Stimulated activated CD4-positive, alpha-beta T cell treated with anti-CD3 and anti-CD28 coated beads, Interleukin-4, amount 100 ng/mL, for 4 hours (primary cell): ENCODE data around the gene REEP2.
"Not testable (repeated sequence)": the region's sequence is repeated elsewhere in the genome, so short reads cannot be mapped to it uniquely, and the experiment has no call there.

Experiments
- DNase-seq, 2 experiments: peaks; one replicate each; pipeline ENCODE4 v3.0.0-alpha.2; 2020

Gene REEP2

DNA sequence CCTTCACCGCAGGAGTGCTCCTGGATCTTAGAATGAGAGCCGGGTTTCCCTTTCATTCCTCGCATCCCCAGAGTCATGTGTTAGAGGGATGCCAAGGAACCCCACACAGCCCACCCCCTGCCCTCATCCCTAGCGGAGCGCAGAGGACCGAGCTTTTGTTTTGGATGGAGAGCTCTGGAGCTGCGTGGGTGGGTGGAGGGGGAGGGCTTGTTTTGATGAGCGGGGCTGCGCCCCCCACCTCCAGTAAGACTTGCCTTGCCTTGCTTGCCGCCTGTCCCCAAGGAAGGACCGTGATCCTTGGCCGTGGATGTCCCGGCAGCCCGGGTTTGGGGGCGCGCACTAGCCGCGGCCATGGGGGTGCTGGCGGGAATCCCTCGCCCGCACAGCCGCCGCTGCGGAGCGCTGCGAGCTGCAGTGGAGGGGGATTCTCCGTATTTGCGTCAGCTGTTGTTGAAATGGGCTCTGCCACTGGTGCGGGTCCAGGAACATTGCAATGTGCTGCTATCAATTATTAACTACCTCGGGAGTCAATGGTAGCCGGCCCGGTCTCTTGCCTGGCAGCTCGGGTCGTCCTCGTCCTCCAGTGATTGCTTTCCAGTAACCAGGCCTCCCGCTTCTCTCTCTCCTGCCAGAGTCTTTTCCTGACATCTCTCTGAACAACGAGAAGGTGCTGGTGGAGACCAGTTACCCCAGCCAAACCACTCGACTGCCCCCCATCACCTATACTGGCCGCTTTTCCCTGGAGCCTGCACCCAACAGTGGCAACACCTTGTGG is 27.5 kb downstream of the REEP2 start:
- peak in 1 of 2 experiments; percentile 38 for DNase-seq

- peak in 1 of 2 experiments; percentile 22 for DNase-seq
Measured at GRCh38 chr5:138466900-138467710, 28.2 kb downstream of the REEP2 start.

GRCh38 chr5:138467711-138468132 is 28.9 kb downstream of the REEP2 start:
- DNase-seq: peak in 1 of 2 experiments; percentile 23

GRCh38 chr5:138468133-138468965 is 29.5 kb downstream of the REEP2 start:
- no peak for DNase-seq

DNA sequence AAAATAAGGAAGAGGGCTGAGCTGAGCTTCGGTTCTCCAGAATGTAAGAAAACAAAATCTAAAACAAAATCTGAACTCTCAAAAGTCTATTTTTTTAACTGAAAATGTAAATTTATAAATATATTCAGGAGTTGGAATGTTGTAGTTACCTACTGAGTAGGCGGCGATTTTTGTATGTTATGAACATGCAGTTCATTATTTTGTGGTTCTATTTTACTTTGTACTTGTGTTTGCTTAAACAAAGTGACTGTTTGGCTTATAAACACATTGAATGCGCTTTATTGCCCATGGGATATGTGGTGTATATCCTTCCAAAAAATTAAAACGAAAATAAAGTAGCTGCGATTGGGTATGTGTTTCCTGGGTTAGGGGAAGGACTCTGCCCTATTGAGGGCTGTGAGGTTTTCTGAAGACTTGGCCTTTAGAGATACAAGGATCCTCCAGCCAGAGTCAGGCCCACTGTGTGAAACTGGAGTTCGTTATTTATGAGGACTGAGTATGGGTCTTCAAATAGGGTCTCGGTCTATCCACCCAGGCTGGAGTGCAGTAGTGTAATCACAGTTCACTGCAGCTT is 30.2 kb downstream of the REEP2 start:
- DNase-seq: no peak

DNA sequence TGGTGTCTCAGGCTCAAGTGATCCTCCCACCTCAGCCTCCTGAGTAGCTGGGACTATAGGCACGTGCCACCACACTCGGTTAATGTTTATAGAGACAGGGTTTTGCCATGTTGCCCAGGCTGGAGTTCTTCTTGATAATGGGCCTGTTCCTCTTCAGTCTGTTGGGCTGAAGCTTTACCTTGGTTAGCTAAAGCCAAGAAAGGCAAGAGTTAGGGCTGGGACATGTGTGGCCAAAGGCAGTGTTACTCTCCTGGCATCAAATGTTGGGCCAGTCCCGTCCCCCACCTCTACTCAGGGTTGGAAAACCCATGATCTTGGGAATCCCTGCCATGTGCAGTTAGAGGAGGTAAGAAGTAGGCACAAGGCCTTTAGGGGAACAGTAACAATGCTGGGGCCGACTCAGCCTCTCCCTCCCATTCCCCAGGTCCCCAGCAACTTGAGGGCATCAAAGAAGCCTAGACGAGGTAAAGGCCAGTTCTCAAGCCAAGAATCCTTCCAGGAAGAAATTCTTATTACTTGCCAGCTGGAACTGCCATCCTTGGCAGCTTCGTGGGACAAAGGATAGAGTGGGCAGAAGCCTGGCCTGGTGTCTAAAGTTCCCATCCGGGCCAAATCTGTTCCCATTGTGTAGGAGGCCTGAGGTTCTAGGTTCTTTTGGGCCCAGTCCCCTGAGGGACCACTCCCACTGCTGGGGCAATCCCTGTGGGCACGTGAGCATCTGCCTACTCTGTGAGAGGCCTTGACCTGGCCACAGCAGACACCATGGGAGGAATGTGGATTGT is 30.9 kb downstream of the REEP2 start:
- peak in 1 of 2 experiments; percentile 40 for DNase-seq

- DNase-seq: no peak
Measured at GRCh38 chr5:138470322-138471051, 31.6 kb downstream of the REEP2 start.

- no peak for DNase-seq
Measured at GRCh38 chr5:138471052-138471361, 32.1 kb downstream of the REEP2 start.

DNA sequence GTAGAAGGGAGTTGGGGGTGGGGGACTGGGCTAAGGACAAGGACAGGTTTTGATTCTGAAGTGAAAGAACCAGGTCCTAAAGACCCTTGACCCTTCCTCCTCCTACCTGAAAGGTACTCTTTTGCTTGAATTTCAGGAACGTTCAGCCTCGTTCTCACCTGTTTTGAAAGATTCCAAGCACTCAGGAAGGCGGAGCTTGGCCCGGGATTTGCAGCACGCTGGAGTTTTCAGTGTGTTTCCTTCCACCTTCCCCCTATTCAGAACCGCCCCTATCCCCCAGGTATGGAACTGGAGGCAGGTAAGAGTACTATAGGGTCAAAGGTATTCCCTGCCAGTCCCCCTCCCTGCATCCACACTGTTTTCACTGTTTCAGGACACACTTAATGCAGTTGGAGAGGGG is 33.5 kb downstream of the REEP2 start:
- no peak for DNase-seq

DNA sequence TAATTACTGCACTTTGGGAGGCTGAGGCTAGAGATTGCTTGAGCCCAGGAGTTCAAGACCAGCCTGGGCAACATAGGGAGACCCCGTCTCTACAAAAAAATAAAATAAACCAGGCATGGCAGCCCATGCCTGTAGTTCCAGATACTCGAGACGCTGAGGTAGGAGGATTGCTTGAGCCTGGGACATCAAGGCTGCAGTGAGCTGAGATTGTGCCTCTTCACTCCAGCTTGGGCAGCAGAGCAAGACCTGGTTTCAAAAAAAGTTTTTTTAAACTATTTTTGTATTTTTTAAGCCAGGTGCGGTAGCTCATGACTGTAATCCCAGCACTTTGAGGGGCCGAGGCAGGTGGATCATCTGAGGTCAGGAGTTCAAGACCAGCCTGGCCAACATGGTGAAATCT is 34.3 kb downstream of the REEP2 start:
- not testable (repeated sequence) for DNase-seq

DNA sequence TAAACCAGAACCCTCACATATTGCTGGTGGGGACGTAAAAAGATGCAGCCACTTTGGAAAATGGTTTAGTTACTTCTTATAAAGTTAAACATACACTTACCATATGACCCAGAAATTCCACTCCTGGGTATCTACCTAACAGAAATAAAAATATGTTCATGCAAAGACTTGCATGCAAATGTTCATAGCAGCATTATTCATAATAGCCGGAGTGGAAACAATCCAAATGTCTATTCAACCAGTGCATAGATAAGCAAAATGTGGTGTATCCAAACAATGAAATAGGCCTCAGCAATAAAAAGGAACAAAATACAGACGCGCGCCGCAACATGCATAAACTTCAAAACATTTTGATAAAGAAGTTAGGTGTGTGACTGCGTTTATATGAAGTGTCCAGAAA is 38.1 kb downstream of the REEP2 start:
- no peak for DNase-seq

DNA sequence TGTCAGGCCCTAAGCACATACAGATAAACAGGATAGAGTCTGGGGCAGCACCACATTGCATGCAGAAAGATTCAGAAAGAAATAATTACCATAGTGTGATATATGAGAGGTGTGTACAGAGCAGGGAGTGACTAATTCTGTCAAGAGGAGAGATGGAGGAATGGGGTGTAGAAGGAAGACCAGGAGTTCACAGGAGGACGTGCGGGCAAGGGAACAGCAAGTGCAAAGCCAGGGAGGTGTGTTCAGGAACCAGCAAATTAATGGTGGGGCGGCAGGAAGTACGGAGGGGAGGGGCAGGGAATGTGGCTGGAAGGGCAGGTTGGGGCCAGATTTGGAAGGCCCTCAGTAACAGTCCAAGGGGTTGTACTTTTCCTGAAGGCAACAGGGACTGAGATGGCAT is 43.8 kb downstream of the REEP2 start:
- DNase-seq: no peak

- DNase-seq: no peak
Measured at GRCh38 chr5:138488481-138488945, 49.7 kb downstream of the REEP2 start.

DNA sequence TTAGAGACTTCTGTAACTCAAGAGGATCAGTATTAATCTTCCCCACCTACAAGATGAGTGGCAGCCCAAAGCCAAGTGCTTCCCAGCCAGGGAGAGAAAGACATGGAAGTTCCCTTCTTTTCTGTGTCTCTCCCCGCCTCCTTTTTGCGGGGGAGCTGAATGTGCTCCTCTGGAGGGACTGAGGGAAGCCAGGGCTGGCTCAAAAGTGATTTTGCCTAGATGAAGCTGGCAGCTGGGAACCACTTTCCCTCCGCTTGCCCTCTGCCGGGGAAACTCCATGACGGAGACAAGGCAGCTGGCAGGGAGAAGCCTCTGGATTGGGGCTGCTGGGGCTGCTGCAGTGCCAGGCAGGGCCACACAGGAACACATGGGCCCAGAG is 50.8 kb downstream of the REEP2 start:
- DNase-seq: no peak

- DNase-seq: no peak
Measured at GRCh38 chr5:138490648-138491283, 51.9 kb downstream of the REEP2 start.

GRCh38 chr5:138491284-138491648 is 52.4 kb downstream of the REEP2 start:
- no peak for DNase-seq

DNA sequence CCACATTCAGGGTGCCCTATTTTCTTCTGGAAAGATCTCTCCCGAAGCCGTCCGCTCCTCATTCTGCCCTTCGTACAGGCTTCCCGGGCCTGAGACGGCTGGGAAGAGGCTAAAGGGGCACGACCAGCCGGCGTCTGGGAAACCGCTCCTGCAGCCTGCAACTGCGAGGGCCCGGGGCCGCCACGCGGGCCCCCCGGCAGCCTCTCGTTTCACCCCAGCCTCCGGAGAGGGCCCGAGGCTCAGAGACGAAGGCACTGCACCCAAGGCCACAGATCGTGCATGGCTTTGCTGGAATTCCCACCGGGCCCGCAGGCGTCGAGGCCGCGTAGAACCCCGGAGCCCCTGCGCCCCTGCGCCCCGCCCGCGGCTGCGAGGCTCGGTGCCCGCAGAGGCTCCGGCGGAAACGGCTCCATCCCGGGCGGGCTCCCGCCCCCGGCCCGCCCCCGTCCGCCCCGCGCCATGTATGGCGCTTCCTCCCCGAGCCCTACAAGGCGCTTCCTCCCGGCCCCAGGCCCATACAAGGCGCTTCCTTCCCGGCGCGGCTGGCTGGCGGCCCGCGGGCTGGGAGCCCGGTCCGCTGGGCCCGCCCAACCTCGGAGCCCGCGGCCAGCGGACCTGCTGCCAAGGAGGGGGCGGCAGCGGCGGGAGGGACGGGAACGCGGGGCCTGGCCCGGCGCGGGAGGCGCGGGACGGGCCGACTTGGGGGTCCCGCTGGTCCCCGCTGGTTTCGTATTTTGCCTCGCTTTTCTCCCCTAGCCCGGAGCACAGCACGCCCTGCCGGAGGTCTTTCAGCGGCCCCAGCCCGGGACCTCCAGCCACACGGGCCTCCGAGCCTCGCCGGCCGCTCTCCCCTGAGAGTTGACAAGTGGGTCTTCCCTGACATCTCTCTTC is 53.1 kb downstream of the REEP2 start:
- DNase-seq: peak; percentile 82 to 83

DNA sequence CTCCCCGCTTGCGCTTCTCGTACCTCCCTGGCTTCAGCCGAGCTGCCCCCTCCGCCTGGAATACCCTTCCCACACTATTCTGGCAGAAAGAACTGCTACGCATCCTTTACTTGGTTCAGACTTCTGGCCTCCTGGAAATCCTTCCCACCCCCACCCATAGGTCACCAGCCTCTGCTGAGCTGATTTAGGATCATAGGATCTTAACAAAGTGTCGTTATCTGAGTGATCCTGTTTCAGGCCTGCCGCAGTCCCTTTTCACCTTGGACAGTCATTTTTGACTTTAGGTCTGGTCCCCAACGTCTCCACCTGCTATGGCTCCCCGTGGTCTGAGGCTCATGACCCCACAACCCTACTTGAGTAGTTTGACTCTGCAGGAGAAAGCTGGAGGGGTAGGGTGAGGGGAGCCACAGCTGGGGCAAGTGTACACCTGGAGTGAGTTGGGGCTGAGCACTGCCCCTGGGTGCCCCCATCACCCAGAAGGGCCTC is 53.7 kb downstream of the REEP2 start:
- no peak for DNase-seq

- no peak for DNase-seq
Measured at GRCh38 chr5:138495351-138495750, 56.5 kb downstream of the REEP2 start.
